Skin of body (tissue), 2 donors: Measurements from ENCODE around the gene SLC38A10. TPM values are rescaled to one million over a fixed set of nuclear protein-coding genes. Genes with fewer than 3 reads are reported as not detected.

Experiments used
- DNase-seq: peaks from one replicate; lab custom pipeline; 2025; lab: John Stamatoyannopoulos, UW
- total RNA-seq: library from RNA; depleted of rRNA; stranded (reverse); fragments of >200 nt; gene quantifications from one replicate; pipeline ENCODE4 v1.2.3, GENCODE V29; 2014

SLC38A10 gene
- total RNA-seq, 1 donor from 2014 or later, result 29.2 TPM

DNA sequence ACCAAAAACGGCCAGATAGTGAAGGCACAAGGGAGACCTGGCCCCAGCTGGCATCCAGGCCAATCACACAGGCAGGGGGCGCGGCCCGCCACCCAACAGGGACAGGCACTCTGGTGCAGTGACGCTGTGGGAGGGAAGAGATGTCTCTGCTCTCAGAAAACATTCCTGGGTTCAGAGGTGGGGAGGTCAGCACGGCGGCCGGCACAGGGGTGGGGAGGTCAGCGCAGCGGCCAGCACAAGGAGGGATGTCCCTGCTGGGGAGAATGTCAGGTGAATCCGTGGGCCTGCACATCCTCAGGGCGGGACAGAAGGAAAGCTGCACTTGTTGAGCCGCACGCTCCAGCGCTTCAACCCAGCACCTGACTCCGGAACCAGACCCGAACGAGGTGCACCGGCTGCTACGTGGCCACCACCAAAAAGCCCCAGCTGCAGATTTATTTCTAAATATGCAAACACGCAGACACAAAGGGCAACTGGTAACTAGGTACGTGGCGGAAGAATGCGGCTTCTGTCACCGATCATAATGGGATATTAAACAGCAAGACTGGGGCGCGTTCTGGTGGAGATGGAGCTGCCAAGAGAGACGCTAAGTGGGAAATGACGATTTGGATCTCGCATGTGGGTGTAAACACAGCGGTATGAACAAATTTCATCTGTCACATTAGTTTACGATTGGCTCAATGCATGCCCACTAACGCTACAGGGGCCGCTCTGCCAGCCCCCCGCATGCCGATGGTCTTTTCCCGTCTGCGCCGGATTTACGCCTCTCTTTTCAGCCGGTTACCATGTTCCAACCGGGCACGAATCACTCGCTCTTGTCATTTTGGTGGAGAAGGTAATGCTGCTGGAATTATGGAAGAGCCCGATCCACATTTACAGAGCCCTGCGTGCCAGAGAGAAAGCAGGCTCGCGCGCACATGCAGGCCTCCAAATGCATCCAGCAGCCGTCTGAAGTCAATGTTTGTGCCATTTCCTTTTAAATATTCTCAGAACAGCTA, 15.5 kb downstream of the SLC38A10 start:
- no peak for DNase-seq

DNA sequence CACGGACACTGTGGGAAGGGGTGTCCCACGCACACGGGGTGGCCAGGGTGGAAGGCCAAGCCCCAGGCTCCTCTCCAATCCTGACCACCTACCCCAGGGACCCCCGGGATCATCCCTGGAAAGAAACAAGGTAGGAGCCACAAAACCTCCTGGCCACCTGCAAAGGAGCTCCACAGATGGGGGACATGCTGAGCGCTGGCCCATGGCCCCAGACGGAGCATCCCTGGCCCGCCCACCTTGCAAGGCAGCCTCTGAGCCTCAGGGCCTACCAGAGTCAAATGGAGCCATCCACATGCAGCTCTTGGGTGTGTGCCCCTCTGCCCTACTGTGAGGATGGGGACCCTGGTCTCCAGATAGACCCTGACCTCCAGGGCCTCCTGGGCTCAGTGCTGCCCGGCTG, 16.3 kb downstream of the SLC38A10 start:
- no peak for DNase-seq

- no peak for DNase-seq
Observed at GRCh38 chr17:81277946-81278693, 17.0 kb downstream of the SLC38A10 start.

DNA sequence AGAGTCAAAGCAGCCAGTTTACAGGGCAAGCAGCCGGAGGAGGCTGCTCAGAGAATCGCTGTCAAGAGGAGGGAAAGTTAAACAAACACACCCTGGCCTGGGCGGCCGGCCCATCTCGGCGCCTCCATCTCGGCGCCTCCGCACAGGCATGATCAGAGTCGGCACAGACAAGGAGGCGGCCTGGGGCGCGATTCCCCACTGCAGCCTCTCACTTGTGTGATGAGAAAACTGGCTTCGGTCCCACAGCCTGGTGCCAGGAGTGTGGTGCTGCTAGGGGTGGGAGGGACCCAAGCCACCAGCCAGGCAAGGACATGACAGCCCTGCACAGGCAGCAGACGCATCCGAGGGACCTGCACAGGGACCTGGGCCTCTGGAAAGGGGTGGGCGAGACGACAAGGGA, 17.7 kb downstream of the SLC38A10 start:
- no peak for DNase-seq

DNA sequence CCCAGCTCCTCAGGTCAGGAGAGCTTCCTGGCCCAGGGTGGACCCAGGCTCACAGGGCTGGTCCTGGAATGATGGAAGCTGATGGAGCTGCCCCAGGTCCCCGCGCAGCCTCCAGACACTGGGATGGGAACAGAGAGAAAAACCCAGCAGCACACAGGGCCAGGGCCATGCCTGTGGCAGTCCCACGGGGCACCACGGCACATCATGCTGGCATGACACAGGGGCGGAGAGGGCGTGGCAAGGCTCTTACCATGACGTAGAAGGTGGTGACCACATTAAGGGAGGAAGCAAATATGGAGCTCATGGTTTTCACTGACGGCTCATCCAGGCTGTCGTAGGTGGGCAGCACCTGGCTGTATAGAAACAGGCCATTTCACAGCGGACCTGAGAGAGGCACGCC, 18.3 kb downstream of the SLC38A10 start:
- no peak for DNase-seq

DNA sequence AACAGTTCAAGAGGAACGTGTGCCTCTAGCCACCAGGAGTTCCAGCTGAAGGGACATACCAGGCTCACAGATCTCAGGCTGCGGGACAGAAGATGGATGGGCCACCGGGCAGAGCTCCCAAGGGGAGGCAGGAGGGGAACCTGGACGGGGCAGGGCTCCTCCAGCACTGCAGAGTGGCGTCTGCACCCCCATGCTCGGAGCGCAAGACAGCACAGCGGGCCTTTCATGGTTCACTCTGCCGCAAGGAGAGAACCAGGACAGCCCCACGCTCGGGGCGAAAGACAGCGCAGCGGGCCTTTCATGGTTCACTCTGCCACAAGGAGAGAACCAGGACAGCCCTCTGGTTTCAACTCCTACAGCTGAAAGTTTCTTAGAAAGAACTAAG, 20.6 kb downstream of the SLC38A10 start:
- no peak for DNase-seq

DNA sequence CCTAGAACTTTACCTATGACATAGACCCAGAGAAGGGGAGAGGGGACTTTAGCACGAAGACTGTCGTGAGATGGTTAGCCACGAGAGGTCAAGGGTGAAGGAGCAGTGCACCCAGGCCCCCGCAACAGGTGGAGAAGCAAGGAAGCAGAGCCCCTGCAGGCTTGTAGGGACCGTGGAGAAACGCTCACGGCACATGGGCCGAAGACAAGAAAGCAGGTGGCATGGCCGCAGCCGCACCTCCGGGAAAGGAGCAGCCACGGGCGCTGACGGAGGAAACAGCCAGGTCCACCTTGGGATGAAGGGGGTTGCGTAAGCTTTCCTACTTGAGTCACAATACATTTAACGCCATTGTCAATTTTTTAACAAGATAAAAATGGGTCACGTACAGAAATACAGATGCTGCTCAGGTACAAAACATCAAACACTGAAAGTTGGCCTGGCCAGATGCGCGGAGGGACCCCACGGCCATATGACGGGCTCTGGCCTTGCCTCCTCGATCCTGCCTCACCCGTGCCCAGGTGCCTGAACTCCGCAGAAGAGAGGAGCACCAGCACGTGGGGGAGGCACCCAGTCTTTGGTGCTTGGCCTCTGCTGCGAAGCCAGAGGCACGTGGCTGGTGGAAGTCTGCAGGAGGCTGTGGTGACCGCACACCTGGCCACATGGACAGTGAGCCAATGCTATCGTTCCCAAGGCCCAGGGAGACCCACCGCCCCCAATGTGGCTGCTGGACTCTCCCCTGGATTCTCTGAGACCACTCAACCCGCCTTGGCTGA, 21.2 kb downstream of the SLC38A10 start:
- no peak for DNase-seq

DNA sequence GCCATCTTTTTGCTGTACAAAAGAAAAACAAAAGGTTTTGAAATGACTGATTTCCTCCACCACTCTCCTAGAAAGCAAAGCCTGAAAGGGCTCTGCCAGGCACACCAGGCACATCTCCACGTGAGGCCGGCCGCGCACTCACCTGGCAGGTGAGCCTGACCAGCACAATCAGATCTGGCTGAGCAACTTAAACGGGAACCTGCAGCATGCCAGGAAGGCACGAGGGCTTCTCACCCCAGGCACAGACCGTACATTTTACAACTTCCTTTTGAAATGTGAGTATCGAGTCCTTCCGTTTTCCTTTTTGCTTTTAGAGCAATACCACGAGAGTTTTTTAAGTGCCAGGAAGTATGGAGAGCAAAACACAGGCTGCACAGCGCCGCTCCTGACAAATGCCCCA, 22.5 kb downstream of the SLC38A10 start:
- no peak for DNase-seq

DNA sequence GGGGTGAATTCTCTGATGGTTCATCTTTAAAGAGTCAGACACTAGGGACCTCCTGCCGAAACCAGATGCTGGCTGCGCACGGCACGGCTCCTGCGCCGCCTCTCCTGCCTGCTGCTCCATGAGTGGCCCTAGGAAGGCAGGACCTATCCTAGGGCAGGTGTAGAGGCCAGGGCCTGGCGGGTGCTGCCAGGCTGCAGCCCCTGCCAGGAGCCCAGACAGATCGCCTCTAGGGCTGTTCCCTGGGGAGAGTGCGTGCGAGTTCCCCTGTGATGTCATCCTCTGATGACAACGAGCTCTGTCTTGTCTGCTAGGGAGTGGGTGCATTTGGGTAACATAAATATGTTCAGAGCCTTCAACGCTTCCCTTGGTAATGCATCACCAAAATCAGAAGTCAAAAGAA, 23.9 kb downstream of the SLC38A10 start:
- no peak for DNase-seq

DNA sequence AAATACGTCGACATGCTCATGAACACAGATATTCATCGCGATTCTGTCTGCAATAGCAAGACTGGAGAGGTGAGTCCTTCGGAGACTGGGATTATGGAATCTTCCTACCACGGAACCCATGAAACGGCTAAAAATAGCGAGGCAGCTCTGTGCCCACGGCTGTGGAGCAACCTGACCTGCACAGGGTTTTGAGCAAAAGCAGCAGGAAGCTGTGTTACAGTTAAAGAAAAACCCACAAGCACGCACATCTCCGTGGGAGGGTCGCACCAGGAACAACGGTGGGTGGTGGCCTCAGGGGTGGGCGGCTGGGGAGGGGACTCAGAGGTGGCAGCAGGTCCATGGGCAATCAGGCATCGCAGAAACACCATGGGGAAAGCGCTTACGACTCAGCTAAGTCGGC, 24.8 kb downstream of the SLC38A10 start:
- no peak for DNase-seq

DNA sequence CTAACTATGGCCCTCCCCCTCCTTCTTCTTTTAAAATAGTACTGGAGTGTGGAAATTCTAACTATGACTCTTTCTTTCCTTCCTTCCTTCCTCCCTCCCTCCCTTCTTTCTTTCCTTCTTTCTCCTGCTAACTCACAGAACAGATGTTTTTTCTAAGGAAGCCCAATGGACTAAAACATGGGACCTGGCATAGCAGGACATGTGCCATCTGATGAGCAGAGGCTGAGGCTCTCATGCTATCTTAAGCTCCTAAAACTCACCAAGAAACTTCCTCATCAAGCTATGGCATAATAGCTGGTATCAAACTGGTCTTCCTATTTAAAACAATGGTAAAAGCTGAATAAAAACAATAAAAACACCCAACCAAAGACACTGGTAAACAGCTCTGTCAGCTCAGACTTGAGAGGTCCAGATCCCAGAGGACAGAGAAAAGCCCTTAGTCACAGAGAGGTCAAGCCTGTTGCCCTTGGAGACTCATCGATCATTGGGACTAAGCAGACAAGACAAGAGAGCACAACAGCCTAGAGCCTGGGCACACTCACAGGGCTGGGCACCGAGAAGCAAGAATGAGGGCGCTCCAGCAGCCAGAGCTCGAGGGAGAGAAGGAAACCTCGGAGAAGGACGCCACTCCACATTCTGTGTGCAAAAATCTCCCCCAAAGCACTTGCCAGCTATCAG, 27.6 kb downstream of the SLC38A10 start:
- no peak for DNase-seq

DNA sequence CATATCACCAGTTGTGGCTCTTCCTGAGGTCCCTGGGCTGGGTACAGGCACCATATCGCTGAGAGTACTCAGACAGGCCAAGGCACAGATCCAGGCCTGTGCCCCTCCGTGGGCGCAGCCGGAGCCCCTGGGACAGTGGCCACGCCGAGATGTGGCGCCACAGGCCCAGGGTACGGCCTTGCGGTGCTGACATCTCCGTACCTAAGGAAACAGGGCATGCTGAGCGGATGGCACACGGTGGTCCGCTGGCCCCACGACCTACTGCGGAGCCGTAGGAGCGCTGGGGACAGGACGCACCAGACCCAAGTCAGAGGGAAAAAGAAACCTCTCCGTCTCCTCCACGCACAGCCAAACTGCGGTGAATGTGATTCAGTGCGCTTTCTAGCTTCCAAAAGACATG, 29.5 kb downstream of the SLC38A10 start:
- no peak for DNase-seq

DNA sequence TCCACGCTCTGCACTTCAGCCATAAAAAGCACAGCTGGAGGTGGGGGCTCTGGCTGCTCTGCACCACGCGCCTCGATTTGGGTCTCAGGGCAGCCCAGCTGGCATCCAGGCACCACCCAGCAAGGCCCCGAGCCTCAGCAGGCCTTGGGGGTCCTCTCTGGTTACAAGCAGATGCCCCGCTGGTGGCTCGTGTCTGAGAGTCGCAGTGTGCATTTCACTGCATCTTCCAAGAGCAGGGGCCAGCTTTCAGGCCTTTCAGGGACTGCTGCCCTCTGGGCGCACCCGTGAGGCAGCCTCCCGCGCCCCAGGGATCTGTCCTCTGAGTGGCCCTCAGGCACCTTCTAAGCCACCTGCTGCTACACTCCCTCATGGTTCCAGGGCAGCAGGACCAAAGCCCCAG, 30.5 kb downstream of the SLC38A10 start:
- DNase-seq, result no peak

- no peak for DNase-seq
Observed at GRCh38 chr17:81263371-81264181, 31.5 kb downstream of the SLC38A10 start.

- DNase-seq, result no peak
Observed at GRCh38 chr17:81261582-81262336, 33.3 kb downstream of the SLC38A10 start.

DNA sequence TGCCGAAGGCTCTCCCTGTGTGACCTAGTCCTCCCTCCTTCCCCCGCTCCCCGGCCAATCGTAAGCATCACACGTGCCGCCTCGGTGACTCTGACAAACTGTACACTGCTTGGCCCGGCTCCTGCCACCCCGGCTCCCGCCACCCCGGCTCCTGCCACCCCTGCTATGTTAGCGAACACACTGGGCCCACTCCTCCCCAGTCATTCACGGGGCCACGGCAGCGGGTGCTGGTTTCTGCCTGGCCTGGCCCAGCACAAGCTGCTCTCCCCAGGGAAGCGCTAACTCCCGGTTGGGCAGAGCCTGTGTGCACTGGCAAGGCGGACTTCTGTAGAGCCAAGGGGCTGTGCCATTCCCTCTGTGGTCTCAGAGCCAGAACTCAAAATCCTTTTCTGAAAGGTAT, 34.0 kb downstream of the SLC38A10 start:
- DNase-seq, result no peak

- DNase-seq, result no peak
Observed at GRCh38 chr17:81260641-81261040, 34.5 kb downstream of the SLC38A10 start.

DNA sequence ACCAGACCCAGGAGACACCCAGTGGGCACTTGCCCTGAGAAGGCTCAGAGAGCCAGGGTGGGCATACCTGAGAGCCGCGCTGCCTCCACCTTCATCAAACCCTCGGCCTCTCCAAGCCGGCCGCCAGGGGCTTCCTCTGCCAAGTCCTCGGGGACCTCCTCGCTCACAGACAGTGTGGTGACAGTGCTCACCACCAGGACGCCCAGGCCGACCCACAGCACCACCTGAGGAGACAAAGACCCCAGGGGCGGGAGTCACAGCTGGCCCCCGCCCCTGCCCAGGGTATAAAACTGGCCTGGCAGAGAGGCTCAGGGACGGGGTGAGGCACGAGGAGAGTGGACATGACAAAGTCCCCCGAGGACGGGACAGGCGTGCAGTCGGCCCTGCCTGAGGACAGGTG, 34.9 kb downstream of the SLC38A10 start:
- no peak for DNase-seq

DNA sequence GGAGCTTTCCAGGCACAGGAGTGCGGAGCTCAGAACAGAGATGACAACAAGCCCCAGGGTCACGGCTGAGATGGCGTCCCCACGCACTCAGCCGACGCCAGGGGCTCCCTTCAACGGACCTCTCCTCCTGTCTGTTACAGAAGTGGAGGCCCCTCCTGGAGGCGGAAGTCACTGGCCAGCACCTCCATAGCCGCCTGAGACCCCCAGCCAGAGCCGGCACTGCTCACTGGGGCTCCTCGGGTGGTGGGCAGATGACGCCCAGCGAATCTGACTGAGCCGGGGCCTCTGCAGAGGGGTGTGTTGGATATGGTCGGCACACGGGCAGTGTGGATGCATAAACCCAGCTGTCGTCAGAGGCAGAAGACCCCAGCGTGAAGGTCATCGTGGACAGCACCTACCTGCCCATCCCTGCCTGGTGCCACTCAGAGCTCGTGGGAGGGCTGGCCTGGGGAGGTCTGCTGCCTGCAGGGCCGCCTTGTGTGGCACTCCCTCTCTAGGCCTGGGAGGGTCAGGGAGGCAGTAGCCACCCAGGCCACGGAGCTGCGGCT, 36.0 kb downstream of the SLC38A10 start:
- DNase-seq, result no peak
